Measurements from ENCODE around the gene UAP1L1. TPM values are rescaled to one million over a fixed set of nuclear protein-coding genes. Genes with fewer than 3 reads are reported as not detected.

UAP1L1 gene
- total RNA-seq, 2 experiments from 2014 or later: 6.5 to 6.8 TPM

GRCh38 chr9:137066096-137066861, 11.0 kb upstream of the UAP1L1 start:
- POLR2A ChIA-PET: no interaction called here
- ATAC-seq (ENCODE audit: poor library complexity): no peak

GRCh38 chr9:137067860-137068538, 9.3 kb upstream of the UAP1L1 start:
- peak overlapping the region; percentile 61 for H3K4me3 Mint-ChIP-seq
- Histone ChIP-seq H3K36me3 (ENCODE audit: insufficient read depth, low read length) (no peaks in the 10 kb centered on the region), H3K4me3 (ENCODE audit: low read length) (no peak overlapping the region), H3K9me3 (ENCODE audit: control insufficient read depth in 1 of 2, insufficient read depth in 1 of 2, low read length in 2 of 2) (no peaks in the 10 kb centered on the region), H3K27ac (ENCODE audit: low read depth in 1 of 2, low read length in 2 of 2) (no peak overlapping the region), H3K27me3 (ENCODE audit: control insufficient read depth in 1 of 2, insufficient read depth in 2 of 2, low read length in 2 of 2) (peaks cover 0 to 8% of the 10 kb centered on the region in 2 experiments), H3K4me1 (ENCODE audit: insufficient read depth, low read length) (peaks cover 35% of the 10 kb centered on the region)
- H3K27ac Mint-ChIP-seq: peak overlapping the region; percentile 68
- CTCF ChIA-PET: interaction anchor here (0.6 to 3.6 kb wide), 22 partner anchors 8 to 802 kb away, joined by 3 to 38 read pairs (median 4); partner anchors contain the start of genes ABCA2, ANAPC2, MAN1B1 and NPDC1
- peaks cover 16% of the 10 kb centered on the region for H3K4me1 Mint-ChIP-seq (ENCODE audit: low read depth)
- no peaks in the 10 kb centered on the region for H3K9me3 Mint-ChIP-seq
- peaks cover 4% of the 10 kb centered on the region for H3K27me3 Mint-ChIP-seq
- intact Hi-C loops (cut with DNase I, micrococcal nuclease): loop anchor here in 1 of 2 experiments (10.0 kb wide), 1 partner anchor 283 kb away; no protein-coding TSS in a partner anchor
- peak; percentile 86 for TF ChIP-seq CTCF (IDR thresholded peaks at IDR 0.05)
- DNase-seq: peak; percentile 77 to 93 (median 82)
- peak; percentile 69 for ATAC-seq (ENCODE audit: poor library complexity)
- POLR2A ChIA-PET: interaction anchor here (0.9 to 5.2 kb wide), 7 partner anchors 10 to 278 kb away, joined by 3 to 62 read pairs (median 4); partner anchors contain the start of genes MAN1B1 and TUBB4B
- H3K36me3 Mint-ChIP-seq (ENCODE audit: low read depth): no peaks in the 10 kb centered on the region

More at GRCh38 chr9:137066096-137066861, 11.0 kb upstream of the UAP1L1 start:
- Histone ChIP-seq H3K4me3 (ENCODE audit: low read length) (no peak overlapping the region), H3K27ac (ENCODE audit: low read depth in 1 of 2, low read length in 2 of 2) (no peak overlapping the region), H3K9me3 (ENCODE audit: control insufficient read depth in 1 of 2, insufficient read depth in 1 of 2, low read length in 2 of 2) (no peaks in the 10 kb centered on the region), H3K4me1 (ENCODE audit: insufficient read depth, low read length) (peaks cover 35% of the 10 kb centered on the region), H3K27me3 (ENCODE audit: control insufficient read depth in 1 of 2, insufficient read depth in 2 of 2, low read length in 2 of 2) (peaks cover 0 to 8% of the 10 kb centered on the region in 2 experiments), H3K36me3 (ENCODE audit: insufficient read depth, low read length) (no peaks in the 10 kb centered on the region)
- Mint-ChIP-seq H3K36me3 (ENCODE audit: low read depth) (no peaks in the 10 kb centered on the region), H3K27me3 (peaks cover 4% of the 10 kb centered on the region), H3K9me3 (no peaks in the 10 kb centered on the region), H3K4me3 (no peak overlapping the region), H3K4me1 (ENCODE audit: low read depth) (peaks cover 15% of the 10 kb centered on the region), H3K27ac (no peak overlapping the region)
- CTCF ChIA-PET: interaction anchor here (1.0 to 3.6 kb wide), 3 partner anchors 19 to 31 kb away, joined by 3 to 38 read pairs (median 5); partner anchors contain the start of gene NPDC1
- intact Hi-C loops (cut with DNase I, micrococcal nuclease): loop anchor here in 1 of 2 experiments (10.0 kb wide), 1 partner anchor 281 kb away; no protein-coding TSS in a partner anchor
- no peak for DNase-seq
- no peak for TF ChIP-seq CTCF (IDR thresholded peaks at IDR 0.05)

Data from CD4-positive, alpha-beta T cell (primary cell).